SK-N-SH (cell line): ENCODE data around the gene KRTAP10-2. TPM values are rescaled to one million over a fixed set of nuclear protein-coding genes. Genes with fewer than 3 reads are reported as not detected.

Source experiments
- CTCF ChIA-PET: fragments of 300-600, 350-600 bp; formaldehyde crosslinking; extraction: SDS; loops from one replicate; lab custom pipeline; 2021; lab: Yijun Ruan, JAX
- POLR2A ChIA-PET: fragments of 350-600 bp; sonication (Branson Sonifier 250); formaldehyde crosslinking; extraction: SDS; loops from one replicate; lab custom pipeline; 2020; ENCODE audit warnings: antibody characterized with exemption, inconsistent platforms; lab: Yijun Ruan, JAX
- DNase-seq: peaks from one replicate; pipeline ENCODE4 v3.0.0; 2012
- H2AFZ ChIP-seq: fragments of 200-600 bp; sonication (generic); 2 replicates; pipeline ENCODE4 v1.8.1; 2016; ENCODE audit warnings: antibody characterized with exemption, mild to moderate bottlenecking, low read depth
- H3F3A ChIP-seq: fragments of 200-600 bp; sonication (generic); replicated peaks from 2 replicates; pipeline ENCODE3; 2016; ENCODE audit warnings: antibody characterized with exemption, mild to moderate bottlenecking; ENCODE audit not compliant: insufficient read depth
- H3K27ac ChIP-seq, 2 experiments: fragments of 200-500 bp in 1 of 2; fragments of 200-600 bp in 1 of 2; sonication (Bioruptor generic) in 1 of 2; sonication (generic), shearing (Covaris generic) in 1 of 2; 2 replicates each; pipeline versions ENCODE4 v1.5.1 to v1.6.1; 2014 to 2016; ENCODE audit warnings: low read depth in 2 of 2, inconsistent platforms in 1 of 2, low read length in 1 of 2, mild to moderate bottlenecking in 1 of 2, mixed read lengths in 1 of 2
- H3K27me3 ChIP-seq: fragments of 200-600 bp; sonication (generic), shearing (Covaris generic); 2 replicates; pipeline ENCODE4 v1.6.1; 2016; ENCODE audit warnings: mixed run types; ENCODE audit not compliant: insufficient read depth
- H3K36me3 ChIP-seq, 2 experiments: fragments of 200-500 bp in 1 of 2; fragments of 200-600 bp in 1 of 2; sonication (Bioruptor generic) in 1 of 2; sonication (generic) in 1 of 2; replicated peaks in 1 of 2; 2 replicates each; pipeline versions ENCODE3 to v1.5.1; 2014 to 2016; ENCODE audit warnings: low read length in 1 of 2, mild to moderate bottlenecking in 1 of 2; ENCODE audit not compliant: insufficient read depth in 2 of 2, control insufficient read depth in 1 of 2
- H3K4me1 ChIP-seq, 2 experiments: fragments of 200-500 bp in 1 of 2; fragments of 200-600 bp in 1 of 2; sonication (Bioruptor generic) in 1 of 2; sonication (generic), shearing (Covaris generic) in 1 of 2; 2 replicates each; pipeline versions ENCODE4 v1.5.1 to v1.6.1; 2014 to 2016; ENCODE audit warnings: low read depth in 1 of 2, low read length in 1 of 2, mixed run types in 1 of 2; ENCODE audit not compliant: insufficient read depth in 2 of 2, control insufficient read depth in 1 of 2
- H3K4me2 ChIP-seq: fragments of 200-600 bp; sonication (generic), shearing (Covaris generic); 2 replicates; pipeline ENCODE4 v1.6.1; 2017; ENCODE audit warnings: mixed run types
- H3K4me3 ChIP-seq, 2 experiments: fragments of 200-500 bp in 1 of 2; fragments of 200-600 bp in 1 of 2; sonication (Bioruptor generic) in 1 of 2; sonication (generic), shearing (Covaris generic) in 1 of 2; 2 replicates each; pipeline versions ENCODE4 v1.5.1 to v1.8.1; 2014 to 2016; ENCODE audit warnings: low read depth in 2 of 2, inconsistent platforms in 1 of 2, low read length in 1 of 2, mild to moderate bottlenecking in 1 of 2, mixed read lengths in 1 of 2, moderate library complexity in 1 of 2
- H3K79me2 ChIP-seq: fragments of 200-600 bp; sonication (generic); 2 replicates; pipeline ENCODE4 v1.8.1; 2017; ENCODE audit warnings: mild to moderate bottlenecking; ENCODE audit not compliant: insufficient read depth
- H3K9ac ChIP-seq: fragments of 200-600 bp; sonication (generic); 2 replicates; pipeline ENCODE4 v1.6.1; 2017; ENCODE audit warnings: mixed run types
- H3K9me2 ChIP-seq: fragments of 200-600 bp; sonication (generic); 2 replicates; pipeline ENCODE4 v1.6.1; 2017; ENCODE audit warnings: mixed run types
- H3K9me3 ChIP-seq: fragments of 200-600 bp; sonication (generic); 2 replicates; pipeline ENCODE4 v1.6.1; 2017; ENCODE audit warnings: mixed run types, mild to moderate bottlenecking, moderate library complexity
- H4K20me1 ChIP-seq: fragments of 200-600 bp; sonication (generic); 2 replicates; pipeline ENCODE4 v1.6.1; 2017; ENCODE audit warnings: mild to moderate bottlenecking, mixed run types; ENCODE audit not compliant: insufficient read depth
- CTCF ChIP-seq: fragments of 200-600 bp; sonication (generic); IDR thresholded peaks from 2 replicates; pipeline ENCODE4 v1.6.1; 2017; ENCODE audit warnings: antibody characterized with exemption, mild to moderate bottlenecking, moderate library complexity
- EP300 ChIP-seq, 2 experiments: IDR thresholded peaks; 2 replicates each; pipeline versions ENCODE4 v1.4.0 to v1.6.1; 2012; ENCODE audit warnings: borderline replicate concordance in 1 of 2, low read depth in 1 of 2, low read length in 1 of 2
- EZH2phosphoT487 ChIP-seq: fragments of 200-600 bp; sonication (generic); IDR thresholded peaks from 2 replicates; pipeline ENCODE4 v1.6.1; 2017; ENCODE audit warnings: low read depth, mixed run types, mild to moderate bottlenecking, antibody characterized with exemption, moderate library complexity, borderline replicate concordance
- FOSL2 ChIP-seq: IDR thresholded peaks from 2 replicates; pipeline ENCODE4 v1.4.0; 2012; ENCODE audit warnings: low read depth, mild to moderate bottlenecking, moderate library complexity, borderline replicate concordance
- FOXJ3 ChIP-seq: sonication (generic); formaldehyde crosslinking; IDR thresholded peaks from 2 replicates; pipeline ENCODE4 v1.5.1; 2020; ENCODE audit warnings: mild to moderate bottlenecking, missing genetic modification reagents
- JUND ChIP-seq: IDR thresholded peaks from 2 replicates; pipeline ENCODE4 v1.4.0; 2012
- MEF2A ChIP-seq: IDR thresholded peaks from 2 replicates; pipeline ENCODE4 v1.4.0; 2012; ENCODE audit warnings: low read depth, borderline replicate concordance
- NRF1 ChIP-seq: IDR thresholded peaks from 2 replicates; pipeline ENCODE4 v1.6.1; 2012; ENCODE audit warnings: low read depth, mild to moderate bottlenecking, low read length
- RAD21 ChIP-seq: IDR thresholded peaks from 2 replicates; pipeline ENCODE4 v1.6.1; 2012; ENCODE audit warnings: mild to moderate bottlenecking, low read length
- RXRA ChIP-seq: IDR thresholded peaks from 2 replicates; pipeline ENCODE4 v1.4.0; 2012; ENCODE audit warnings: low read depth, mild to moderate bottlenecking, borderline replicate concordance
- SIN3A ChIP-seq: IDR thresholded peaks from 2 replicates; pipeline ENCODE4 v1.6.1; 2012; ENCODE audit warnings: low read depth, mild to moderate bottlenecking, low read length, moderate library complexity, borderline replicate concordance
- TCF12 ChIP-seq: IDR thresholded peaks from 2 replicates; pipeline ENCODE4 v1.4.0; 2012
- TEAD4 ChIP-seq: IDR thresholded peaks from 2 replicates; pipeline ENCODE4 v1.4.0; 2012; ENCODE audit warnings: mild to moderate bottlenecking, borderline replicate concordance; ENCODE audit not compliant: insufficient read depth
- USF2 ChIP-seq: fragments of 150-350 bp; IDR thresholded peaks from 2 replicates; pipeline ENCODE4 v1.6.1; 2017; ENCODE audit warnings: antibody characterized with exemption, low read length, low read depth, borderline replicate concordance
- WGBS: methylation state at CpG from one replicate; pipeline ENCODE4 v1.1.6; 2017; ENCODE audit warnings: low lambda C conversion rate; 5-methylcytosine and 5-hydroxymethylcytosine counted together
- polyA plus RNA-seq, 3 experiments: library from polyadenylated mRNA; depleted of rRNA; stranded (reverse); fragments of >200 nt; gene quantifications; 2 replicates each; pipeline ENCODE4 v1.2.3, GENCODE V29; 2012
- TF ChIP-seq, protein P1 (sequence below): IDR thresholded peaks from 2 replicates; pipeline ENCODE4 v1.6.1; 2012; ENCODE audit warnings: mild to moderate bottlenecking, low read depth, low read length, moderate library complexity
- TF ChIP-seq, protein P2 (sequence below): IDR thresholded peaks from 2 replicates; pipeline ENCODE4 v1.4.0; 2012; ENCODE audit warnings: low read depth

Gene KRTAP10-2
- polyA plus RNA-seq, 1 of the 3 experiments (the other 2 are of a cell fraction), result not detected

GRCh38 chr21:44528634-44528995, 22.7 kb downstream of the KRTAP10-2 start (continued):
- TF ChIP-seq, protein P1, sequence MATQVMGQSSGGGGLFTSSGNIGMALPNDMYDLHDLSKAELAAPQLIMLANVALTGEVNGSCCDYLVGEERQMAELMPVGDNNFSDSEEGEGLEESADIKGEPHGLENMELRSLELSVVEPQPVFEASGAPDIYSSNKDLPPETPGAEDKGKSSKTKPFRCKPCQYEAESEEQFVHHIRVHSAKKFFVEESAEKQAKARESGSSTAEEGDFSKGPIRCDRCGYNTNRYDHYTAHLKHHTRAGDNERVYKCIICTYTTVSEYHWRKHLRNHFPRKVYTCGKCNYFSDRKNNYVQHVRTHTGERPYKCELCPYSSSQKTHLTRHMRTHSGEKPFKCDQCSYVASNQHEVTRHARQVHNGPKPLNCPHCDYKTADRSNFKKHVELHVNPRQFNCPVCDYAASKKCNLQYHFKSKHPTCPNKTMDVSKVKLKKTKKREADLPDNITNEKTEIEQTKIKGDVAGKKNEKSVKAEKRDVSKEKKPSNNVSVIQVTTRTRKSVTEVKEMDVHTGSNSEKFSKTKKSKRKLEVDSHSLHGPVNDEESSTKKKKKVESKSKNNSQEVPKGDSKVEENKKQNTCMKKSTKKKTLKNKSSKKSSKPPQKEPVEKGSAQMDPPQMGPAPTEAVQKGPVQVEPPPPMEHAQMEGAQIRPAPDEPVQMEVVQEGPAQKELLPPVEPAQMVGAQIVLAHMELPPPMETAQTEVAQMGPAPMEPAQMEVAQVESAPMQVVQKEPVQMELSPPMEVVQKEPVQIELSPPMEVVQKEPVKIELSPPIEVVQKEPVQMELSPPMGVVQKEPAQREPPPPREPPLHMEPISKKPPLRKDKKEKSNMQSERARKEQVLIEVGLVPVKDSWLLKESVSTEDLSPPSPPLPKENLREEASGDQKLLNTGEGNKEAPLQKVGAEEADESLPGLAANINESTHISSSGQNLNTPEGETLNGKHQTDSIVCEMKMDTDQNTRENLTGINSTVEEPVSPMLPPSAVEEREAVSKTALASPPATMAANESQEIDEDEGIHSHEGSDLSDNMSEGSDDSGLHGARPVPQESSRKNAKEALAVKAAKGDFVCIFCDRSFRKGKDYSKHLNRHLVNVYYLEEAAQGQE, result no peak
- no peak for TF ChIP-seq RAD21
- TF ChIP-seq EZH2phosphoT487, result no peak
- TF ChIP-seq USF2, result no peak
- TF ChIP-seq, all 33 proteins: peak for 0

GRCh38 chr21:44527983-44528633, 23.2 kb downstream of the KRTAP10-2 start:
- no peaks in the 10 kb centered on the region for H3F3A ChIP-seq
- H3K4me1 ChIP-seq, result no peaks in the 10 kb centered on the region; a peak in 1 of 4 replicates
- DNase-seq, result no peak
- H3K79me2 ChIP-seq, result no peaks in the 10 kb centered on the region
- H3K9me2 ChIP-seq, result no peaks in the 10 kb centered on the region
- 15% methylated on average over 8 of the region's 18 CpGs for WGBS
- H3K4me3 ChIP-seq, result no peak overlapping the region
- POLR2A ChIA-PET, result no interaction called here
- TF ChIP-seq FOSL2 (no peak), EP300 (IDR thresholded peaks at IDR 0.05; ENCODE audit: borderline replicate concordance in 1 of 2, low read depth in 1 of 2, low read length in 1 of 2) (no peak), NRF1 (no peak), FOXJ3 (CRISPR knock-in tag) (no peak), TCF12 (no peak), EZH2phosphoT487 (no peak), RXRA (no peak), SIN3A (no peak), MEF2A (no peak), TEAD4 (no peak), CTCF (no peak), JUND (no peak)
- TF ChIP-seq, protein P2, sequence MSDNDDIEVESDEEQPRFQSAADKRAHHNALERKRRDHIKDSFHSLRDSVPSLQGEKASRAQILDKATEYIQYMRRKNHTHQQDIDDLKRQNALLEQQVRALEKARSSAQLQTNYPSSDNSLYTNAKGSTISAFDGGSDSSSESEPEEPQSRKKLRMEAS, result no peak
- TF ChIP-seq, all 33 proteins: peak for 0
- Histone ChIP-seq H4K20me1 (no peaks in the 10 kb centered on the region), H2AFZ (no peak overlapping the region), H3K9me3 (no peaks in the 10 kb centered on the region), H3K27me3 (peaks cover 29% of the 10 kb centered on the region; the same call in 1 of the 2 replicates), H3K4me2 (no peak overlapping the region), H3K27ac (no peak overlapping the region), H3K36me3 (no peaks in the 10 kb centered on the region), H3K9ac (no peak overlapping the region)
- CTCF ChIA-PET, result no interaction called here
